GM21367 (cell line): Measurements from ENCODE around the gene OR1I1.

Source experiments
- ATAC-seq: cut with Tn5 transposase; IDR thresholded peaks from one replicate; pipeline ENCODE4 v1.9.1; 2021; ENCODE audit not compliant: unreplicated experiment

The OR1I1 gene

DNA sequence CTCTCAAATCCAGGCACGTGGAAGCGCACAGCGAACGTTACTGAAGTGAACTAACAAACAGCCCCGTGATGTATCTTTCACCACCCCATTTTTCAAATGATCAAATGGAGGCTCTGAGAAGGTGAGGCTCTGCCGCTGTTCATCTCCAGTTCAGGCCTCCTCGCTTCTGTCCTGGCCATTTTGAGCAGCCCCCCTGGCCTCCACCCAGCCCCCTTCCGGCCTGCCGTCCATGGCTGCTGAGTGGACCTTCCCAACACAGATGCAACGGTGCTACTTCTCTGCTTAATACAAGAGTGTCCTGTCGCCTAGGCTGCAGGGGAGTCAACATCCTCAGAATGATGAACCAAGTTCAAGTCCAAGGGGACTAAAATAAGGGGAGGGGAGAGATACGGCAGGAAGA, 34.8 kb downstream of the OR1I1 start:
- ATAC-seq, result no peak

DNA sequence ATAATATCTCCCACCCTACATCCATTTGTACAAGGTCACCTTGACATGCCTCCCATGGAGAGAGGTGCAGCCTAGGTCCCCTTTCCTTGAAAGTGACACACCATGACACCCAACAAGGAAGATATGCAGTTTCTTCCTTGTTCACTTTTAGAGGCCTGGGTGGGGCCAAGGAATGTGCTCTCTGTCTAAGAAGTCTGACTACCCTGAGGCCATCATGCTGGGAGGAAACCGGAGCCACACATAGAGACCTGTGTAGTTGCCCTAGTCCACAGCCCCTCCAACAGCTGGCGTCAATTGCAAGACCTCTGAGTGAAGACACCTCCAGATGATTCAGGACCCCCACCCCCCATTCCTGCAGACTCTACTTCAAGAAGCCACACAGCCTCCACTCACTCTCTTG, 36.2 kb downstream of the OR1I1 start:
- no peak for ATAC-seq

DNA sequence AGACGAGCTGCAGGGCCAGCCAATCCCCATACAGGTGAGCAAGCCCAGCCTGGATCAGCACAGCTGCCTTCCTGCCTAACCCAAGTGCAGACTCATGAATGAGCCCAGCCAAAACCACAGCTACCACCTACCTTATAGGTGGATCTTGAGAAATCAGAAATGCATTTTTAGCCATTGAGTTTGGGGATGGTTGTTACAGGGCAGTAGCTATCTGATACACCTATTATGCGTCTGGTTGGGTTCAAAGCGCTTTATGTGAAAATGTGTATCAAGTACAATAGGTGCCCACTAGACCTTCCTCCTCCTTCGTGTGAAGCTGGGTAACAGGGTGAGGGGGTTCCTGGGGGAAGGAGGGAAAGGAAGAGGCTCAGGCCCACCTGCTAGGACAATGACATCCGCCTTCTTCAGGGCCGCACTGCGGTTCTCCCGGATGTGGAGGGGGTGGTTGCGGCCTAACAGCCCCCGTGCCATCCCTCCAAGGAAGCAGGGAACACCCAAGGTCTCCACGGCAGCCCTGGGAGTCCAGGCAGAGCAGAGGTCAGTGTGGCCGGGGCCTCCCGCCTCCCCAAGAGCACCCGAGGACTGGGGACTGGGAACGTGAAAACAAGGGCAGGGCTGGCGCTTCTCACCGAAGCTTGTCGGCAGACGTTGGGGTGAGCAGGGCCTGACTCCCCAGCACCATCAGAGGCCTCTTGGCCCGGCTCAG, 36.9 kb downstream of the OR1I1 start:
- no peak for ATAC-seq

DNA sequence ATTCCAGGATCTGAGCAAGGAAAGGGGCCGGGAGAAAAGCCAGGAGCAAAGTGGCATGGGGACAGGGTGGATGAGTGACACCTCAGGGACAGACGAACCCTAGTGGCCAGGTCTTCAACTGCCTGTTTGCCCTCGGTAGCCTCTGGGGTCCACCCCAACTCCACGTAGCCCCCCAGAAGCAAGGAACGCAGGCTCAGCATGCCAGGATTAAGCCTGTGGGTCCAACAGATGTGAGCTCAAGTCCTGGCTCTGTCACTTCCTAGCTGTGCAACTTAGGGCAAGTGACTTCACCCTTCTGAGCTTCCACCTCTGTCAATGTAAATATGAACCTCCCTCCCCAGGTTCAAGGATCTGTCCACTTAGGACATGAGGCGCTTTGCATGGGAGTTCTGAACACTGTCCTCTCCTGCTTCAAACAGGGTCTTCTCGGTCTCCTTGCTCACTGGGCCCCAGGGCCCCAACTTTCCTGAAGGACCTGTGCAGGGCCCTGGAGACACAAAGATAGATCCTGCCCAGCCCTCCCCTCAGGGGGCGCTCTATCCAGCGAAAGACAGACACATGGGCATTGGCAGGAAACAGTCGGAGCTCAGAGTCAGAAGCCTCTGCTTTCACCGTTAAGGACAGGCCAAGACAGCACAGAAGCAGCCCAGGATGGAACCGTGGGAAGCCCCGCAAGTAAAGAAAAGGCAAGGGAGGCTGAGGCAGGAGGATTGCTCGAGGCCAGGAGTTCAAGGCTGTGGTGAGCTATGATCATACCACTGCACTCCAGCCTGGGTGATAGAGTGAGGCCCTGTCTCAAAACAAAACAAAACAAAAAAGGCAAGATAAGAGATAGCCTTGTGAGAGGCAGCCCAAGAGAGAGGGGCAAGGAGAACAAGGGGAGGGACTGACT, 38.4 kb downstream of the OR1I1 start:
- ATAC-seq, result no peak

DNA sequence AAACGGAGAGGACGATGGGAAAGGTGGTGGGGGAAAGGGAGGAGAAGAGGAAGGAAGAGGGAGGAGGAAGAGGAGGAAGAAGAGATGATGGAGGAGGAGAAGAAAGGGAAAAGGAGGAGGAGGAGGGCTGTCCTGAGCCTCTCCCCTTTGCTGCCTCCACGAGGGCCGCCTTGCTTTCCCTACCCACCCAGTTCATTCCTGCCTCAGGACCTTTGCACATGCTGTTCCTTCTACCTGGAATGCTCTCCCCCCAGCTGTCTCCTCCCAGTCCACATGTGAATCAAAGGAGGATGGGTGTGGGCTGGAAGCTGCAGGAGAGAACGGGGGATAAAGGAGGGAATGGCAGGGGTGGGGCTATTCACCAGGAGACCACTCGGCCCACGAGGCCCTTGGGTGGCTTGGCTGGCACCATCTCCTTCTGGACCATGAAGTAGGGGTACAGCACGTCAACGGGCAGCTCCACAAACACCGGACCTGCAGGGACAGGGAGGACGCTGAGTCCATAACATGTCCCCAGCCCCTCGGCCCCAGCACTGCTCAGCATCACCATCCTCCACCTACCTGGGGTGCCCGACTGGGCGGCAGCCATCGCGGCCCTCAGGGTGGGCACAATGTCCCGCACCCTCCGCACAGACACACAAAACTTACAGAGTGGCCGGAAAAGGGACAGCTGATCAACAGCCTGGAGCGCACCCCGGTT, 40.5 kb downstream of the OR1I1 start:
- ATAC-seq, result no peak

DNA sequence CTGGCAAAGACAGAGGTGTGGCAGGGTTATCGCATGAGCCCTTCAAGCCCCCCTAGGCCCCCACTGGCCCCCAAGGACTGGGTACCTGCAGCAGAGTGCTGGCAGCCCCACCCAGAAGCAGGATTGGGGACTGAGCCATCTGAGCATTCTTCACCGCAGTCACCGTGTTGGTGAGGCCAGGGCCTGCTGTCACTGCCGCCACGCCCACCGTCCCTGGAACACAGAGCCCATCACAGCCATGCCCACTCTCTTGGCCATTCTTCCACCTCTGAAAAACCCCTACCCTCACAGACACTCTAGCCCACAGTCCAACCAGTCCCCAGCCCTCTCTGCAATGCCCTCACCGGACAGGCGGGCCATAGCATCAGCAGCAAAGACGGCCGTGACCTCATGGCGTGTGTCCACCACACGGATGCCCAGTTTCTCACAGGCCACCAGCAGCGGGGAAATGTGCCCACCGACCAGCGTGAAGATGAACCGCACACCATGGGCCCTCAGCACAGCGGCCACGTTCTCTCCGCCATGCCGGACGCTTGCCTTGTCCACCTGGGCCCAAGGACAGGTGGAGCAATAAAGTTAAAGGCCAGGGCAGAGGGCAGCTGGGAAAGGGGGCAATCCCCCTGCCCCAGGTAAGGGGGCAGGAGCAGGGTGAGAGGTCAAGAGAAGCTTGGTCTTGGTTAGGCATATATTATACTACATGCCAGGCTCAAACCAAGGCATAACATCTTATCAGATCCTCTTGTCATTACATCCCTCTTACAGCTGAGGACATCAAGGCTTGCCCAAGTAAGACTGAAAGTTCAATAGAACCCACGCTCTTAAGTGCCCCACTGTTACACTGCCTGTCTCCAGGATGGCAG, 41.2 kb downstream of the OR1I1 start:
- ATAC-seq, result no peak

DNA sequence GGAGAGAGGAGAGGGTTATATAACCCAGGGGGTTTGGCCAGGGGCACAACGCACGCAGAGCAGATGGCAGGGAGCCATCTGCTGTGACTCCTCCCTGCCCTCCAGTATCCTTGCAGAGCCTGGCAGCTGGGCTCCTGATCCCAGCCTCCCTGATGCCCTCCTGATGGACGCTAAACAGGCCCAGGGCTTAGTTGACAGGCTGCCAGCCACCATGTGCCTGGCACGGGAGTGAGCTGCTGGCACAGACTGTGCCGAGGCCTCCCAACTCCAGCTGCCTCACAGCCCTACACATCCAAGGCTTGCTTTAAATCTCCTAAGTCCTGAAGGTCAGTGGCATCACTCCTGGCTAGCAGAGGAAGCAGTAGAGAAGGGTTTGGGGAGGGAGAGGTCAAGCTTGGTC, 41.9 kb downstream of the OR1I1 start:
- ATAC-seq, result no peak

DNA sequence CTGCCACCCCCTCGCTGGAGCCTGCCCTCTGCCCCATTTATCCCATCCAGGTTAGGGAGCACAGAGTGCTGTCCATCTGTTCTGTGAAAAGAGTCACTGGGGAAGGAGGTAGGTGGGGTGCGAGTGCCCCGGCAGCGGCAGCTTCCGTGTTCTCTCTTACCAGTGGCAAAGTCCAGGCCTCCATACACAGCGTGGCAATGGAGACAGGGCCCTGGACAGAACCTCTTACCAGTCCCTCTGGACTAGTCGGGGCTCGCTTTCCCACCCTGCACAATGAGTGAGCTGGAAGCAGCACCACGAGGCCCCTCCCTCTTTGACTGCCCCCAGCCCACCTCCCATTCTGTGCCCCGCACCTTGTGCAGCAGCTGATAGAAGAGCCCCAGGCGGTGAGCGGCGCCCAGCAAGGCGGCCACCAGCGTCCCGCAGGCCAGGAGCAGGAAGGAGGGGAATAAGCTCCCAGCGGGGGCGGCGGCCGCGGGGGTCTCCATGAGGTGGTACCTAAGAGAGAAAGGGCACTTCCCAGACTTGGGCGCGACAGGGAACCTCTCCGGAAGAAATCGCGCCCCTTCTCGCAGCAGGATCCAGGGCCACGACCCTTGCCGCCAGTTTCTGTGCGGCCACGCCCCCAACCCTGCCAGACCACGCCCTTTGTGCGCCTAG, 42.7 kb downstream of the OR1I1 start:
- peak; percentile 3 for ATAC-seq

DNA sequence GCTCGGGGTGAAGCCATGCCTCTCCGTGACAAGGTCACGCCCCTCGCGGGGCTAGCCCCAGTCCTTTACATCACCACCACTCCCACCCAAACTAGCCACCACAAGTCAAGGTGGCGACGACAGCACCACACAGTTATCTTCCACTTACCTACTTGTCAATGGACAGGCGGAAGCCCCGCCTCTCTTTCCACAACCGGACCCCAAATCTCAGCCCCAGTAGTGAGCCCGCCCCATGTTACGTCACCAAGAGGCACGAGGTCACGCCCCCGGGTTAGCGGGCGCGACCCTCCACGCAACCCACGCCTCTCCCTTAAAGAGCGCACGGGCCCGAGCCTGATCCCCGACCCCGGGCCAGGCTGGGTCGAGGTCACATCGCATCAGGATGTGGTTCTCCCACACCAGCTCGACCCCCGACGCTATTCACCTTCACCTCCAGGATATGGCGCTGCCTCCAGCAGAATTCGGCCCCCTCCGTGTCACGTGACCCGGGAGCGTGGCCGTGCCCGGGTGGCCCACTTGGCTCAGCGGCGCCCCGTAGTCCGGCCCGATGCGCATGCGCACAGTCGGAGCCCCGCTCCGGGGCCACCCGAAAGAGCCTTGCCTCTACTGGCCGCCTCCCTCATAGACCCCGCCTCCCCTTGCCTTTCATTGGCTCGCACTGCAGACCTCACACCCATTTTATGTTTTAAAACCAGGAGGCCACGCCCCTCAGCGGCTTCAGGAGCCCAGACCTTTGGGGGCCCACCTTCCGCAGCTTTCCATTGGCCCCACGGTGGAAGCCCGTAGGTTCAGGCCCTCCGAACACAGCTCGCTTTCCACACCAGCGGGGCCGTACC, 43.4 kb downstream of the OR1I1 start:
- peak; percentile 69 for ATAC-seq

DNA sequence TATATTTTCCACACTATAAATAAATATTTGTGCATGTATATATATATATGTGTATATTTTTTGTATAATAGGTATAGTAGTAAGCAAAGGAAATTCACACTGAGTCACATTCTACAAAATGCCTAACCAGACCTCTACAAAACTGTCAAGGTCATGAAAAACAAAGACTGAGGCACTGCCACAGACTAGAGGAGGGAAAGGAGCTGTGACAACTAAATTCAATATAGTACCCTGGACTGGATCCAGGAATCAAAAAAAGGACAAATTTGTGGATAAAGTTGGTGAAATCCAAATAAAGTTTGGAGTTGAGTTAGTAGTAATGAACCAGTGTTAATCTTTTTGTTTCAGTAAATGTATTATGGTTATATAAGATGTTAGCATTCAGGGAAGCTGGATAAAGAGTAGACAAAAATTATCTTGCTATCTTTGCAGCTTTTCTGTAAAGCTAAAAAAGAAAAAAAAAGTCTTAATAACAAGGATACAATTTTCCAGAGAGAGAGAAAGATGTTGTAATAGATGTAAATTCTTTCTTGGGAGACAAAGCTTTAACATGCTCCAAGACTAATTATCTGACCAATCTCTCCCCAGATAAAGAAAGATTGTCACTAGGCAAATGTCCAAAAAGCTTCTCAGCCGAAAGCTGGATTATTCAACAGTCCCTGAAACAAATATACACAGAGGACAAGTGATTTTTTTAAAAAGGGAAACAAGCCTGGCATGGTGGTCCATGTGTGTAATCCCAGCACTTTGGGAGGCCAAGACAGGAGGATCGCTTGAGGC, 44.3 kb downstream of the OR1I1 start:
- no peak for ATAC-seq

DNA sequence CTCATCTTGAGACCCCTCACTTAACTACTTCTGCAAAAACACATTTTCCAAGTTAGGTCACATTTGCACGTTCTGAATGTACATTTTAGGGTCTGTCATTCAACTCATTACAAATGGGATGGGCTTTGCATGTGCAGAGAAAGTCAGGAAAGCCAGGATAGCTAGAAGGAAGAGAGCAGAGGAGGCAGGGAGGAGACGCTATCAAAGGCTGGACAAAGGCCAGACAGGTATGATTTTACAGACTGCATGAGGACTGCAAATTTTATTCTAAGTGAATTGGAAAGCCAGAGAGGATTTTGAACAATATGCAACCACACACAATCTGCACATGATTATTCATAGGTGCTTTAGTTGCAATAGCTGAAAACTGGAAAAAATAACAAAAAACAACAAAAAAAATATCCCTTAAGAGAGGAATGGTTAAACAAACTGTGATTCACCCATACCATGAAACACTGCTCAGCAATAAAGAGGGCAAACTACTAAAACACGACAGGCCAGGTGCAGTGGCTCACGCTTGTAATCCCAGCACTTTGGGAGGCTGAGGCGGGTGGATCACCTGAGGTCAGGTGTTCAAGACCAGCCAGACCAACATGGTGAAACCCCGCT, 46.3 kb downstream of the OR1I1 start:
- no peak for ATAC-seq

DNA sequence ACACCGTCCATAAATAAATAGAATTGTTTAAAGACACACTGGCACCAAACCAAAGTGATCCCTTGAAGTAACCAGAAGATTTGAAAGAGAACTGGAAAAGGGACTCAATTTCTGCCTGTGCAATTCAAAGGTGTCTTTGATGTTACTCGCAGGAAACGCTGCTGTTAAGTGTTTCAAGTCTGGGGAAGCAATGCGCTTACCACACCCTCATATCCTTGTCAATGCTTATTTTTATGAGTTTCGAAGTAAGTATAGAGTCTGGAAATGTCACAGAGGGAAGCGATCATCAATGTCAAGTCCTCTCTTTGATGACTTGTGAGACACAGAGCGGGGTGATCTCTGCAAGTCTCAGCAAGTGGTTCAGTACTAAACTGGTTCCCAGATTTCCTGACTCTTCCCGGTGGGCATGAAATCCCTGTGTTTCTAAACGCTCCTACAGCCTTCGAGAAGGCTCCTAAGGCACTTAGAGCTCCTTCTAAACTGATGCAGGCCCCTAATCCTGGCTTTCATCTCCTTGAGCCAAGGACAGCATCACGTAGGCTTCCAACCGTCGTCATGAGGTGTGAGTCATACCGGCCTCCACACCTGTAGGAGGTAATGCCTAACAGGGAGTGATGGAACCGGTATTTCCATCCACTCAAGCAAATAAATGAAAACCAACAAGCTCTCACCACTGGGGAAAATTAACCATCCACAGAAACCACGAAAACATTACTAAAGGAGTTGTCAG, 48.0 kb downstream of the OR1I1 start:
- no peak for ATAC-seq

DNA sequence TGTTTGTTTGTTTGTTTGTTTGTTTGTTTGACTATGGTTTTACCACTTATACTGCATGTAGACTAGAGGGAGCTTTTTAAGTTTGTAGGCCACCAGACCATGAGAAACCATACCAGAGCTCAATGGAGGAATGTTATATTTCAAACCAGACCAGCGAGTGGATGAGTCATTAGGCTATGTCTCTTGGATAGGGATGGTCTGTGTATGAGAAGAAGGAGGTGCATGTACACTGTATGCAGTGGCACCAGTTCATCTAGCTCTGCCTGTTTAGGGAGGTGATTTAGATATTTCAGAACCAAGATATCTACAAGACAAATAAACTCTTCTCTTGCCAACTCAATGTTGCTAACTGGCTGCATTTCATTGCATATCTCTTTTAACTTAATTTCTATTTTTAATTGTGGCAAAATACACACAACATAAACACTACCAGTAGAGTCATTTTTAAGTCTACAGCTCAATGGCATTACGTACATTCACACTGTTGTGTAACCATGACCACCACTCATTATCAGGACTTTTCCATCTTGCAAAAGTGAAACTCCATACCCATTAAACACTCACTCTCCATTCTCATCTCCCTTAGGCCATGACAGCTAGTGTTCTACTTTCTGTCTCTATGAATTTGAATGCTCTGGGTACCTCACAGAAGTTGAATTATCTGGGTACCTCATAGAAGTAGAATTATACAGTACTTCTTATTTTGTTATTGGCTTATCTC, 54.4 kb downstream of the OR1I1 start:
- no peak for ATAC-seq

DNA sequence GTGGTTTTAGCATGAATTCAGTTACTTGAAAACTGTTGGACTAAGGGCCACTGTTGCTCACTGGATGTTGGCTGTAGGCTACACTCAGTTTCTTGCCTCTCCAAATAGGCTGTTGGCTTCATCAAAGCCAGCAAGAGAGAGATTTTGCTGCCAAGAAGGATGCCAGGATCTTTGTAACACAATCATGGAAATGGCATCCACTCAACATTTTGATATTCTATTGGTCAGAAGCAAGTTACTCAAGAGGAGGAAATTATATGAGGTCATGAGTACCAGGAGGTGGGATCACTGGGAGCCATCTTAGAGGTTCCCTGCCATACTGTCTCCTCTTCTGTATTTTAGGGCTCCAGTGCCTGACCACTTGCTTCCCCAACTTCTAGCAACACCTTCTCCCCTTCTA, 55.8 kb downstream of the OR1I1 start:
- no peak for ATAC-seq

DNA sequence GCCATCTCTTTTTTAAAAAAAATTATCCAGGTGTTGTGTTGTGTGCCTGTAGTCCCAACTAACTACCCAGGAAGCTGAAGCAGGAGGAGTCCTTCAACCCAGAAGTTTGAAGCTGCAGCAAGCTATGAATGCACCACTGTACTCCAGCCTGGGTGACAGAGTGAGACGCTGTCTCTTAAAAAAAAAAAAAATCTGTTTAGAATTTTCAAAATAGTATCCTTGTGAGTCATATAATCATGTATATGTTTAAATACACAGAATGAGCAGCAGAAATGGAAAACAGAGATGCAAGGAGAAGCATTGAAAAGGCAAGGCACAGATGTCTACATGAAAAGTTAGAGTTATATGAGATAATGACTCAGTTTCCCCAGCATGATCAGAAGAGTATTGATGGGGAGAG, 56.4 kb downstream of the OR1I1 start:
- ATAC-seq, result no peak

DNA sequence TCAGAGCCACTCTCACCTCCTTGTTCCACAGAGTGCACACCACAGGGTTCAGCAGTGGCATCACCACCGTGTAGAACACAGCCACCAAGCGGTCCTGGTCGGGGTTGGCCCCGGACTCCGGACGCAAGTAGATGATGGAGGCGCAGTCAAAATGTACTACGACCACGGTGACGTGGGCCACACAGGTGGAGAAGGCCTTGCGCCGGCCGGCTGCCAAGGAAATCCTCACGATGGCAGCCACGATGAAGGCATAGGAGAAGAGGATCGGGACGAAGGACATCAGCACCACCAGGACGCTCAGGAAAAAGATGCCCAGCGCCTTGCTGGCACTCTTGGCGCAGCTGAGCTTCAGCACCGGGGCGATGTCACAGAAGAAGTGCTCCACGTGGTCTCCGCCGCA, 59.1 kb downstream of the OR1I1 start:
- no peak for ATAC-seq

DNA sequence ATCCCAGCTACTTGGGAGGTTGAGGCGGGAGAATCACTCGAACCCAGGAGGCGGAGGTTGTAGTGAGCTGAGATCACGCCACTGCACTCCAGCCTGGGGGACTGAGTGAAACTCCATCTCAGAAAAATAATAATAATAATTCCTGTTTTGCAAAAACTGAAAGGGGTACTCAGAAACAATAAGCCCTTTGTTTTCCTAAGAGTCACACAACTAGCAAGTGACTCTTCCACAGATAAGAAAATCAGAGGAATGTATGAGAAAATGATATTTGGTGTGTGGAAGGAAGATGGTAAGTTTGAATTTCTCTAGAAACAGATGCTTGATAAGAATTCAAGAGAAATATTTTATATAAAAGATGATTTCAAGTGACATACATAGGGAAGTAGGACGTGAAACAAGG, 60.3 kb downstream of the OR1I1 start:
- no peak for ATAC-seq
